Neural progenitor cell (in vitro differentiated cells): ENCODE results near the gene PLN. TPM values are rescaled to one million over a fixed set of nuclear protein-coding genes. Genes with fewer than 3 reads are reported as not detected.

ENCODE experiments used
- DNase-seq: peaks from one replicate; pipeline ENCODE4 v3.0.0-alpha.2; 2016; ENCODE audit warnings: low spot score
- H2AFZ ChIP-seq: fragments of 200-600 bp; sonication (generic); replicated peaks from 2 replicates; pipeline ENCODE4 v1.6.1; 2016; ENCODE audit warnings: antibody characterized with exemption
- H3F3A ChIP-seq: fragments of 200-600 bp; sonication (generic); 2 replicates; pipeline ENCODE4 v1.6.1; 2016; ENCODE audit warnings: antibody characterized with exemption, low read depth
- H3K27ac ChIP-seq: fragments of 200-600 bp; sonication (generic); 2 replicates; pipeline ENCODE4 v1.5.1; 2016; ENCODE audit warnings: mild to moderate bottlenecking
- H3K27me3 ChIP-seq: fragments of 200-600 bp; sonication (generic); 2 replicates; pipeline ENCODE4 v1.6.1; 2016; ENCODE audit warnings: mild to moderate bottlenecking, moderate library complexity
- H3K36me3 ChIP-seq: fragments of 200-600 bp; sonication (generic); 2 replicates; pipeline ENCODE4 v1.5.1; 2016
- H3K4me1 ChIP-seq: fragments of 200-600 bp; sonication (generic); 2 replicates; pipeline ENCODE4 v1.6.1; 2016; ENCODE audit warnings: mixed run types
- H3K4me2 ChIP-seq: fragments of 200-600 bp; sonication (generic); 2 replicates; pipeline ENCODE4 v1.6.1; 2016
- H3K4me3 ChIP-seq: fragments of 200-600 bp; sonication (generic); 2 replicates; pipeline ENCODE4 v1.5.1; 2016
- H3K79me2 ChIP-seq: fragments of 200-600 bp; sonication (generic); 2 replicates; pipeline ENCODE4 v1.6.1; 2016; ENCODE audit warnings: low read depth
- H3K9ac ChIP-seq: fragments of 200-600 bp; sonication (generic); 2 replicates; pipeline ENCODE4 v1.6.1; 2016
- H3K9me3 ChIP-seq: fragments of 200-600 bp; sonication (generic); 2 replicates; pipeline ENCODE4 v1.5.1; 2016; ENCODE audit warnings: low read depth
- H4K20me1 ChIP-seq: fragments of 200-600 bp; sonication (generic); 2 replicates; pipeline ENCODE4 v1.6.1; 2016; ENCODE audit warnings: low read depth
- H3K27ac Mint-ChIP-seq: 3 replicates; pipeline ENCODE4 v1.8.0; 2021; ENCODE audit warnings: mixed read lengths
- H3K27me3 Mint-ChIP-seq: 2 replicates; pipeline ENCODE4 v1.8.0; 2022; ENCODE audit warnings: low read depth, mild to moderate bottlenecking, inconsistent platforms, moderate library complexity, mixed read lengths; ENCODE audit not compliant: insufficient read depth
- H3K36me3 Mint-ChIP-seq: 3 replicates; pipeline ENCODE4 v1.8.0; 2021; ENCODE audit warnings: mixed read lengths
- H3K4me1 Mint-ChIP-seq: 3 replicates; pipeline ENCODE4 v1.8.0; 2021; ENCODE audit warnings: mixed read lengths
- H3K4me3 Mint-ChIP-seq: 3 replicates; pipeline ENCODE4 v1.8.0; 2021; ENCODE audit warnings: mild to moderate bottlenecking, moderate library complexity, mixed read lengths
- H3K9me3 Mint-ChIP-seq: 3 replicates; pipeline ENCODE4 v1.8.0; 2020; ENCODE audit warnings: mixed read lengths
- CTCF ChIP-seq: fragments of 200-600 bp; sonication (generic); IDR thresholded peaks from 2 replicates; pipeline ENCODE4 v1.5.1; 2017; ENCODE audit warnings: antibody characterized with exemption, mild to moderate bottlenecking
- EZH2 ChIP-seq: fragments of 200-600 bp; sonication (generic); IDR thresholded peaks from 2 replicates; pipeline ENCODE4 v1.6.1; 2017; ENCODE audit warnings: antibody characterized with exemption, mild to moderate bottlenecking, moderate library complexity
- EZH2phosphoT487 ChIP-seq: fragments of 200-600 bp; sonication (generic); IDR thresholded peaks from 2 replicates; pipeline ENCODE4 v1.6.1; 2017; ENCODE audit warnings: antibody characterized with exemption
- total RNA-seq: library from RNA; depleted of rRNA; stranded (reverse); fragments of >200 nt; gene quantifications from 2 replicates; pipeline ENCODE4 v1.2.3, GENCODE V29; 2015; ENCODE audit warnings: low replicate concordance

Gene PLN
- total RNA-seq, 1 donor from 2014 or later = not detected

- peaks cover 29% of the 10 kb centered on the region for H3K36me3 Mint-ChIP-seq
- H3K27ac Mint-ChIP-seq = no peak overlapping the region
- Histone ChIP-seq H3K27me3 (no peaks in the 10 kb centered on the region), H4K20me1 (no peaks in the 10 kb centered on the region), H3K36me3 (no peaks in the 10 kb centered on the region), H3F3A (no peaks in the 10 kb centered on the region), H3K27ac (peak overlapping the region; percentile 10), H3K79me2 (no peaks in the 10 kb centered on the region), H3K9me3 (no peaks in the 10 kb centered on the region), H3K9ac (no peak overlapping the region), H3K4me1 (no peaks in the 10 kb centered on the region), H3K4me2 (peak overlapping the region; percentile 0), H2AFZ (no peak overlapping the region), H3K4me3 (no peak overlapping the region)
- peaks cover 4% of the 10 kb centered on the region for H3K27me3 Mint-ChIP-seq
- H3K4me3 Mint-ChIP-seq = no peak overlapping the region
- TF ChIP-seq EZH2phosphoT487 (no peak), CTCF (no peak), EZH2 (no peak)
- H3K9me3 Mint-ChIP-seq = peaks cover 48% of the 10 kb centered on the region
- no peaks in the 10 kb centered on the region for H3K4me1 Mint-ChIP-seq
- DNase-seq = peak; percentile 13
Measured at GRCh38 chr6:118574051-118574865, 26.2 kb downstream of the PLN start.

GRCh38 chr6:118577972-118578371 is 29.9 kb downstream of the PLN start:
- Histone ChIP-seq H3F3A (no peaks in the 10 kb centered on the region), H3K4me1 (no peaks in the 10 kb centered on the region), H3K79me2 (no peaks in the 10 kb centered on the region), H3K9ac (no peak overlapping the region), H2AFZ (no peak overlapping the region), H3K4me3 (no peak overlapping the region), H3K36me3 (no peaks in the 10 kb centered on the region), H3K27ac (no peak overlapping the region), H4K20me1 (no peaks in the 10 kb centered on the region), H3K9me3 (no peaks in the 10 kb centered on the region), H3K27me3 (no peaks in the 10 kb centered on the region), H3K4me2 (no peak overlapping the region)
- H3K27ac Mint-ChIP-seq = no peak overlapping the region
- no peak for TF ChIP-seq EZH2
- no peak for TF ChIP-seq EZH2phosphoT487
- TF ChIP-seq CTCF = no peak
- peaks cover 57% of the 10 kb centered on the region for H3K9me3 Mint-ChIP-seq
- no peak for DNase-seq
- peaks cover 4% of the 10 kb centered on the region for H3K27me3 Mint-ChIP-seq
- H3K4me3 Mint-ChIP-seq = no peak overlapping the region
- no peaks in the 10 kb centered on the region for H3K4me1 Mint-ChIP-seq
- peaks cover 38% of the 10 kb centered on the region for H3K36me3 Mint-ChIP-seq

GRCh38 chr6:118578617-118579016 is 30.5 kb downstream of the PLN start:
- Histone ChIP-seq H3F3A (no peaks in the 10 kb centered on the region), H4K20me1 (no peaks in the 10 kb centered on the region), H3K9me3 (no peaks in the 10 kb centered on the region), H3K27ac (no peak overlapping the region), H3K9ac (no peak overlapping the region), H3K4me1 (no peaks in the 10 kb centered on the region), H2AFZ (no peak overlapping the region), H3K4me2 (no peak overlapping the region), H3K79me2 (no peaks in the 10 kb centered on the region), H3K36me3 (no peaks in the 10 kb centered on the region), H3K27me3 (no peaks in the 10 kb centered on the region), H3K4me3 (no peak overlapping the region)
- H3K27me3 Mint-ChIP-seq = peaks cover 4% of the 10 kb centered on the region
- TF ChIP-seq EZH2 = no peak
- TF ChIP-seq EZH2phosphoT487 = no peak
- TF ChIP-seq CTCF = no peak
- no peaks in the 10 kb centered on the region for H3K4me1 Mint-ChIP-seq
- no peak overlapping the region for H3K27ac Mint-ChIP-seq
- H3K9me3 Mint-ChIP-seq = peaks cover 57% of the 10 kb centered on the region
- H3K36me3 Mint-ChIP-seq = peaks cover 38% of the 10 kb centered on the region
- H3K4me3 Mint-ChIP-seq = no peak overlapping the region
- DNase-seq = no peak
